GM12878 (cell line): ENCODE data around the gene USP25. TPM values are rescaled to one million over a fixed set of nuclear protein-coding genes. Genes with fewer than 3 reads are reported as not detected.

Experiments used
- ATAC-seq: fragments of 200-7000 bp; cut with Tn5 transposase; 3 replicates; pipeline ENCODE4 v1.9.1; 2020; ENCODE audit warnings: mild to moderate bottlenecking, moderate library complexity
- BruUV-seq: library from RNA; stranded (reverse); fragments of 400-500 nt; replicated peaks from 2 replicates; lab custom pipeline; 2021; lab: Mats Ljungman, UMichigan
- CTCF ChIA-PET: fragments of 300-600 bp; sonication (Branson Sonifier 250); formaldehyde crosslinking; extraction: SDS; loops from one replicate; lab custom pipeline; 2021; ENCODE audit warnings: inconsistent platforms; lab: Yijun Ruan, JAX
- POLR2A ChIA-PET: fragments of 350-600 bp; formaldehyde crosslinking; extraction: SDS; loops from one replicate; lab custom pipeline; 2021; ENCODE audit warnings: inconsistent platforms; lab: Charles Lee
- RAD21 ChIA-PET: fragments of 300-600 bp; sonication (Branson Sonifier 250); formaldehyde crosslinking; loops from one replicate; lab custom pipeline; 2023; ENCODE audit warnings: antibody characterized with exemption; ENCODE audit not compliant: unreplicated experiment; lab: Charles Lee
- SMC1A ChIA-PET: fragments of 300-600 bp; sonication (Branson Sonifier 250); formaldehyde crosslinking; loops from one replicate; lab custom pipeline; 2023; ENCODE audit not compliant: unreplicated experiment, uncharacterized antibody; lab: Charles Lee
- DNase-seq: peaks from one replicate; pipeline ENCODE4 v3.0.0-alpha.2; 2011; ENCODE audit warnings: low read depth, low spot score
- FAIRE-seq: peaks from 3 replicates; lab custom pipeline; 2011; peaks lifted over from hg19 to GRCh38; lab: Jason Lieb, UNC
- H2AFZ ChIP-seq: 2 replicates; pipeline ENCODE4 v1.6.0; 2011; ENCODE audit warnings: low read depth, low read length, control low read depth; ENCODE audit not compliant: control insufficient read depth
- H3K27ac ChIP-seq: 2 replicates; pipeline ENCODE4 v1.5.1; 2011; ENCODE audit warnings: control low read depth; ENCODE audit not compliant: control insufficient read depth, insufficient read depth
- H3K27me3 ChIP-seq, 2 experiments: replicated peaks in 1 of 2; 2 replicates each; pipeline versions ENCODE4 v1.6.0 to v1.6.1; 2011; ENCODE audit warnings: low read length in 1 of 2; ENCODE audit not compliant: control insufficient read depth in 2 of 2, insufficient read depth in 2 of 2
- H3K36me3 ChIP-seq, 2 experiments: 2 replicates each; pipeline ENCODE4 v1.5.1; 2011; ENCODE audit warnings: low read length in 1 of 2; ENCODE audit not compliant: control insufficient read depth in 2 of 2, insufficient read depth in 2 of 2
- H3K4me1 ChIP-seq: 2 replicates; pipeline ENCODE4 v1.6.1; 2011; ENCODE audit warnings: mild to moderate bottlenecking, low read length, moderate library complexity, mixed read lengths; ENCODE audit not compliant: control insufficient read depth, insufficient read depth
- H3K4me2 ChIP-seq: 2 replicates; pipeline ENCODE4 v1.6.0; 2011; ENCODE audit warnings: control low read depth; ENCODE audit not compliant: control insufficient read depth, insufficient read depth
- H3K4me3 ChIP-seq: fragments of 200-600 bp; sonication (generic); 2 replicates; pipeline ENCODE4 v1.5.1; 2016
- H3K79me2 ChIP-seq: 2 replicates; pipeline ENCODE4 v1.6.0; 2011; ENCODE audit warnings: low read length; ENCODE audit not compliant: control insufficient read depth, insufficient read depth
- H3K9ac ChIP-seq: 2 replicates; pipeline ENCODE4 v1.8.0; 2011; ENCODE audit warnings: low read length, control low read depth, mixed read lengths; ENCODE audit not compliant: control insufficient read depth, insufficient read depth
- H3K9me3 ChIP-seq: replicated peaks from 3 replicates; pipeline ENCODE4 v1.5.1; 2011; ENCODE audit warnings: mild to moderate bottlenecking, low read length; ENCODE audit not compliant: control insufficient read depth, insufficient read depth
- H4K20me1 ChIP-seq: 2 replicates; pipeline ENCODE4 v1.6.0; 2011; ENCODE audit not compliant: control insufficient read depth, insufficient read depth
- CREM ChIP-seq: IDR thresholded peaks from 2 replicates; pipeline ENCODE4 v1.6.1; 2014; ENCODE audit warnings: antibody characterized with exemption, low read depth
- MYB ChIP-seq: fragments of 150-350 bp; IDR thresholded peaks from 2 replicates; pipeline ENCODE4 v1.6.1; 2014; ENCODE audit warnings: mild to moderate bottlenecking, low read depth, low read length, borderline replicate concordance
- MYC ChIP-seq: IDR thresholded peaks from 2 replicates; pipeline ENCODE4 v1.6.1; 2011; ENCODE audit warnings: mild to moderate bottlenecking, low read length, moderate library complexity, inconsistent platforms; ENCODE audit not compliant: insufficient read depth, insufficient replicate concordance, insufficient read length, severe bottlenecking
- NBN ChIP-seq: fragments of 450-650 bp; IDR thresholded peaks from 2 replicates; pipeline ENCODE4 v1.6.1; 2016
- NRF1 ChIP-seq: conservative IDR thresholded peaks from 2 replicates; pipeline ENCODE4 v1.6.1; 2011; ENCODE audit warnings: mild to moderate bottlenecking, low read depth, low read length, improper control_type of control experiment
- PKNOX1 ChIP-seq: fragments of 450-650 bp; IDR thresholded peaks from 2 replicates; pipeline ENCODE4 v1.6.1; 2016; ENCODE audit warnings: mild to moderate bottlenecking
- POLR2AphosphoS5 ChIP-seq: IDR thresholded peaks from 2 replicates; pipeline ENCODE4 v1.6.1; 2011; ENCODE audit warnings: mild to moderate bottlenecking, low read length, inconsistent platforms
- SIX5 ChIP-seq: IDR thresholded peaks from 2 replicates; pipeline ENCODE4 v1.6.1; 2011; ENCODE audit warnings: mild to moderate bottlenecking, low read depth, low read length, moderate library complexity; ENCODE audit not compliant: severe bottlenecking
- STAT1 ChIP-seq: fragments of 450-650 bp; conservative IDR thresholded peaks from 2 replicates; pipeline ENCODE4 v1.6.1; 2014; ENCODE audit warnings: antibody characterized with exemption, mild to moderate bottlenecking
- STAT3 ChIP-seq: IDR thresholded peaks from 2 replicates; pipeline ENCODE4 v1.6.1; 2011; ENCODE audit warnings: low read depth, low read length, improper control_type of control experiment
- TCF12 ChIP-seq: IDR thresholded peaks from 2 replicates; pipeline ENCODE4 v1.6.1; 2011; ENCODE audit warnings: low read depth, mild to moderate bottlenecking, low read length
- ZZZ3 ChIP-seq: IDR thresholded peaks from 2 replicates; pipeline ENCODE4 v1.6.1; 2011; ENCODE audit warnings: low read depth; ENCODE audit not compliant: control insufficient read depth, insufficient read length
- WGBS: methylation state at CpG from one replicate; pipeline ENCODE4 v1.1.6; 2016; ENCODE audit warnings: low lambda C conversion rate; ENCODE audit not compliant: insufficient replicate concordance, insufficient coverage; ENCODE audit errors: missing lambda C conversion rate; 5-methylcytosine and 5-hydroxymethylcytosine counted together
- in situ Hi-C: fragments of 300-500 bp; cut with MboI; formaldehyde crosslinking; loops from 9 replicates; pipeline ENCODE4 v1.14.3; 2018; ENCODE audit warnings: mixed read lengths
- intact Hi-C: fragments of 100-400 bp; cut with micrococcal nuclease; formaldehyde crosslinking; loops from one replicate; pipeline ENCODE4 v1.14.2; 2022; ENCODE audit not compliant: unreplicated experiment
- polyA plus RNA-seq, 11 experiments: library from polyadenylated mRNA; depleted of rRNA in 4 of 11; unstranded in 6 of 11; stranded (reverse) in 5 of 11; fragments of >200 nt; fragmentation: Nextera tagmentation in 4 of 11; fragmentation: Illumina TruSeq in 1 of 11; extraction: Ambion mirVana in 4 of 11; extraction: Trizol in 1 of 11; gene quantifications; 1 replicate in 1 of 11; 2 replicates in 10 of 11; pipeline versions ENCODE4 v1.2.1 to v1.2.3, GENCODE V29; 2011 to 2016; ENCODE audit warnings: inconsistent platforms in 2 of 11, missing spikeins in 2 of 11, low read depth in 1 of 11
- total RNA-seq, 4 experiments: library from RNA; depleted of rRNA in 3 of 4; stranded (reverse); fragments of >200 nt in 3 of 4; fragmentation: Illumina TruSeq in 1 of 4; extraction: Trizol in 1 of 4; gene quantifications; 2 replicates each; pipeline versions ENCODE4 v1.2.1 to v1.2.3, GENCODE V29; 2013 to 2021

Gene USP25
- total and polyA plus RNA-seq, 10 of the 15 experiments (the other 5 are each of a cell fraction or from before 2014, with no cell fraction given), result 1.5 to 31.3 (median 23.4) TPM

- Histone ChIP-seq H3K4me3 (no peak overlapping the region), H3K9me3 (no peaks in the 10 kb centered on the region), H4K20me1 (no peaks in the 10 kb centered on the region), H3K9ac (no peak overlapping the region), H2AFZ (no peak overlapping the region), H3K4me2 (no peak overlapping the region), H3K36me3 (no peaks in the 10 kb centered on the region), H3K79me2 (no peaks in the 10 kb centered on the region), H3K27ac (no peak overlapping the region), H3K4me1 (no peaks in the 10 kb centered on the region), H3K27me3 (0 out of 4 replicates have a peak, but pooled peaks cover 0 to 2% of the 10 kb centered on the region in 2 experiments)
- FAIRE-seq (no peak), ATAC-seq (no peak), DNase-seq (no peak)
- no TSS peak for BruUV-seq
- in situ Hi-C loops (no loop called here), intact Hi-C loops (no loop called here)
- 9% methylated on average over 2 of the region's 2 CpGs for WGBS
- ChIA-PET POLR2A (no interaction called here), RAD21 (no interaction called here), CTCF (no interaction called here), SMC1A (no interaction called here)
- no peak for TF ChIP-seq POLR2AphosphoS5
- TF ChIP-seq NRF1, result no peak
- no peak for TF ChIP-seq CREM
- TF ChIP-seq MYC, result no peak
- TF ChIP-seq ZZZ3, result no peak
- no peak for TF ChIP-seq NBN
- TF ChIP-seq STAT3, result no peak
- no peak for TF ChIP-seq SIX5
- no peak for TF ChIP-seq PKNOX1
- no peak for TF ChIP-seq TCF12
- TF ChIP-seq MYB, result no peak
- no peak for TF ChIP-seq STAT1
Measured at GRCh38 chr21:15682977-15683376, 46.8 kb upstream of the USP25 start.
